Kidney (tissue), 14 donors: Measurements from ENCODE around the gene CCAR1. TPM values are rescaled to one million over a fixed set of nuclear protein-coding genes. Genes with fewer than 3 reads are reported as not detected.

Source experiments
- DNase-seq, 5 donors: peaks; one replicate each; pipeline ENCODE4 v3.0.0-alpha.2; 2013 to 2020
- FAIRE-seq: peaks from 2 replicates; lab custom pipeline; 2012; peaks lifted over from hg19 to GRCh38; lab: Jason Lieb, UNC
- H3K27ac ChIP-seq, 2 donors: one replicate each; pipeline ENCODE4 v1.7.0; 2013; ENCODE audit warnings: low read depth in 2 of 2, low read length in 2 of 2, inconsistent platforms in 1 of 2
- H3K27me3 ChIP-seq: one replicate; pipeline ENCODE4 v1.7.1; 2013; ENCODE audit warnings: low read length, inconsistent platforms; ENCODE audit not compliant: control insufficient read depth, insufficient read depth
- H3K36me3 ChIP-seq, 3 donors: one replicate each; pipeline versions ENCODE4 v1.7.0 to v1.7.1; 2013; ENCODE audit warnings: low read length in 3 of 3, control low read depth in 1 of 3, inconsistent platforms in 1 of 3; ENCODE audit not compliant: insufficient read depth in 3 of 3, control insufficient read depth in 2 of 3
- H3K4me1 ChIP-seq, 3 donors: one replicate each; pipeline versions ENCODE4 v1.7.0 to v1.7.1; 2013; ENCODE audit warnings: low read length in 3 of 3, inconsistent platforms in 1 of 3, low read depth in 1 of 3; ENCODE audit not compliant: control insufficient read depth in 2 of 3, insufficient read depth in 2 of 3
- H3K4me3 ChIP-seq, 3 donors: one replicate each; pipeline versions ENCODE4 v1.7.0 to v1.8.1; 2013; ENCODE audit warnings: low read length in 3 of 3, control low read depth in 1 of 3, inconsistent platforms in 1 of 3
- H3K9ac ChIP-seq, 3 donors: one replicate each; pipeline versions ENCODE4 v1.7.0 to v1.7.1; 2013; ENCODE audit warnings: low read length in 3 of 3, control low read depth in 1 of 3, inconsistent platforms in 1 of 3
- H3K9me3 ChIP-seq, 3 donors: one replicate each; pipeline versions ENCODE4 v1.7.0 to v1.7.1; 2013; ENCODE audit warnings: low read length in 3 of 3, control low read depth in 1 of 3, inconsistent platforms in 1 of 3; ENCODE audit not compliant: control insufficient read depth in 2 of 3, insufficient read depth in 1 of 3
- intact Hi-C: fragments of 100-400 bp; cut with DNase I; formaldehyde crosslinking; loops from one replicate; pipeline ENCODE4 v1.11.1; 2022
- polyA plus RNA-seq: library from polyadenylated mRNA; stranded (reverse); fragments of 350-450 nt; fragmentation: Illumina TruSeq; extraction: RNeasy Lipid Tissue Mini Kit (QIAGEN cat#74804); gene quantifications from one replicate; pipeline ENCODE4 v1.2.3, GENCODE V29; 2014; ENCODE audit warnings: low read depth, low replicate concordance; ENCODE audit not compliant: insufficient read depth
- total RNA-seq: library from RNA; stranded (reverse); fragmentation: NEBNext Ultra II Directional; extraction: Animal tissue kit (Norgen Biotek cat#: 25700); gene quantifications from one replicate; pipeline ENCODE4 v1.2.1, GENCODE V29; 2021
- TF ChIP-seq, protein P1 (sequence below): IDR thresholded peaks from 3 replicates; pipeline ENCODE4 v1.5.1; 2012; ENCODE audit warnings: mild to moderate bottlenecking, moderate library complexity, borderline replicate concordance; ENCODE audit not compliant: insufficient read depth; ENCODE audit errors: extremely low read depth
- donor health status: control.
- donor health status: control.
- donor health status: control.
- donor health status: control.
- donor health status: control.
- donor health status: DM: yes; HTN: yes; CAD: no.
- donor health status: Normal renal cell carcinoma (clear cell type).

The CCAR1 gene
- total and polyA plus RNA-seq, 2 donors from 2014 or later = 45.2 to 54.4 TPM

- Histone ChIP-seq H3K4me3 (no peak overlapping the region), H3K27me3 (no peaks in the 10 kb centered on the region), H3K9me3 (no peaks in the 10 kb centered on the region), H3K4me1 (no peaks in the 10 kb centered on the region), H3K9ac (no peak overlapping the region), H3K36me3 (peaks cover 5 to 44% (median 14%) of the 10 kb centered on the region in 3 donors), H3K27ac (no peak overlapping the region)
- DNase-seq (no peak), FAIRE-seq (no peak)
- TF ChIP-seq, protein P1, sequence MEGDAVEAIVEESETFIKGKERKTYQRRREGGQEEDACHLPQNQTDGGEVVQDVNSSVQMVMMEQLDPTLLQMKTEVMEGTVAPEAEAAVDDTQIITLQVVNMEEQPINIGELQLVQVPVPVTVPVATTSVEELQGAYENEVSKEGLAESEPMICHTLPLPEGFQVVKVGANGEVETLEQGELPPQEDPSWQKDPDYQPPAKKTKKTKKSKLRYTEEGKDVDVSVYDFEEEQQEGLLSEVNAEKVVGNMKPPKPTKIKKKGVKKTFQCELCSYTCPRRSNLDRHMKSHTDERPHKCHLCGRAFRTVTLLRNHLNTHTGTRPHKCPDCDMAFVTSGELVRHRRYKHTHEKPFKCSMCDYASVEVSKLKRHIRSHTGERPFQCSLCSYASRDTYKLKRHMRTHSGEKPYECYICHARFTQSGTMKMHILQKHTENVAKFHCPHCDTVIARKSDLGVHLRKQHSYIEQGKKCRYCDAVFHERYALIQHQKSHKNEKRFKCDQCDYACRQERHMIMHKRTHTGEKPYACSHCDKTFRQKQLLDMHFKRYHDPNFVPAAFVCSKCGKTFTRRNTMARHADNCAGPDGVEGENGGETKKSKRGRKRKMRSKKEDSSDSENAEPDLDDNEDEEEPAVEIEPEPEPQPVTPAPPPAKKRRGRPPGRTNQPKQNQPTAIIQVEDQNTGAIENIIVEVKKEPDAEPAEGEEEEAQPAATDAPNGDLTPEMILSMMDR = no peak
- intact Hi-C loops = no loop called here
These were observed 69.4 kb downstream of the CCAR1 start for GRCh38 chr10:68790476-68790875.

DNA sequence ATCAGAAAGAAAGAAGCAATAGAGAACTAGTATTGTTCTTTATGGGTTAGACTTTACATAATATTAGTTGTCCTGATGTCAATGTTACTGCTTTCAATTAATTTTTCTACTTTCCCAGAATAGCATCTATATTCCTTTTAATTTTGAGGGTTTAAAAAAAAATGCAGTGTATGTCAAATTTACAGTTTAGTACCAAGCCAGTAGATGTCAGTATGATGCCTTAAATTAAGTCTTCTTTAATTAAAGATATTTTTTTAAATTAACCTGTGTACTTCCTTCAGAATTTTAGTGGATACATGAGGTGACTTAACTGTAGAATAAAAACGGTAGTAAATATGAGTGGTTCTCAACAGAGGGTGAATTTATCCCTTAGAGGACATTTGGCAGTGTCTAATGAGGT lies 71.1 kb downstream of the CCAR1 start:
- Histone ChIP-seq H3K4me3 (no peak overlapping the region), H3K27me3 (no peaks in the 10 kb centered on the region), H3K27ac (no peak overlapping the region), H3K9ac (no peak overlapping the region), H3K36me3 (peaks cover 5 to 36% (median 6%) of the 10 kb centered on the region in 3 donors), H3K4me1 (no peaks in the 10 kb centered on the region), H3K9me3 (no peaks in the 10 kb centered on the region)
- intact Hi-C loops = no loop called here
- FAIRE-seq (no peak), DNase-seq (peak in 1 of 5 donors; percentile 11)
- TF ChIP-seq, protein P1 = no peak

GRCh38 chr10:68795886-68796532 lies 75.0 kb downstream of the CCAR1 start:
- DNase-seq = no peak
- Histone ChIP-seq H3K27ac (no peak overlapping the region), H3K4me3 (no peak overlapping the region), H3K36me3 (peaks cover 0 to 9% (median 2%) of the 10 kb centered on the region in 3 donors), H3K9ac (no peak overlapping the region), H3K4me1 (no peaks in the 10 kb centered on the region), H3K27me3 (no peaks in the 10 kb centered on the region), H3K9me3 (no peaks in the 10 kb centered on the region)
- no peak for FAIRE-seq
- TF ChIP-seq, protein P1 = no peak
- intact Hi-C loops = no loop called here
